Parathyroid adenoma (tissue), 2 donors: ENCODE measurements around the gene C16orf74.

Experiments used
- H2AFZ ChIP-seq: fragments of 300-600 bp; sonication (generic); one replicate; pipeline ENCODE4 v1.7.0; 2017; ENCODE audit warnings: antibody characterized with exemption, mild to moderate bottlenecking
- H3K27ac ChIP-seq: fragments of 300-600 bp; sonication (generic); one replicate; pipeline ENCODE4 v1.7.0; 2017
- H3K27me3 ChIP-seq: fragments of 300-600 bp; sonication (generic); one replicate; pipeline ENCODE4 v1.7.0; 2017; ENCODE audit warnings: low read length; ENCODE audit not compliant: control insufficient read depth, insufficient read depth
- H3K36me3 ChIP-seq: fragments of 300-600 bp; sonication (generic); one replicate; pipeline ENCODE4 v1.7.0; 2017; ENCODE audit warnings: low read length; ENCODE audit not compliant: control insufficient read depth, insufficient read depth
- H3K4me1 ChIP-seq: fragments of 300-600 bp; sonication (generic); one replicate; pipeline ENCODE4 v1.7.0; 2017; ENCODE audit warnings: control low read depth
- H3K4me2 ChIP-seq: fragments of 300-600 bp; sonication (generic); one replicate; pipeline ENCODE4 v1.7.0; 2017; ENCODE audit warnings: low read length
- H3K4me3 ChIP-seq: fragments of 300-600 bp; sonication (generic); one replicate; pipeline ENCODE4 v1.7.0; 2017; ENCODE audit warnings: low read depth, low read length
- H3K79me2 ChIP-seq: fragments of 300-600 bp; sonication (generic); one replicate; pipeline ENCODE4 v1.7.0; 2017; ENCODE audit warnings: control low read depth
- H3K9ac ChIP-seq: fragments of 300-600 bp; sonication (generic); one replicate; pipeline ENCODE4 v1.7.0; 2017; ENCODE audit warnings: mild to moderate bottlenecking
- H3K9me3 ChIP-seq: fragments of 300-600 bp; sonication (generic); one replicate; pipeline ENCODE4 v1.7.0; 2017; ENCODE audit warnings: low read length; ENCODE audit not compliant: control insufficient read depth
- TF ChIP-seq, protein P1 (sequence below): fragments of 300-600 bp; sonication (generic); IDR thresholded peaks from one replicate; pipeline ENCODE4 v1.7.0; 2017; ENCODE audit warnings: antibody characterized with exemption, mild to moderate bottlenecking
- donor health status: primary hyperparathyroidism.

The C16orf74 gene

DNA sequence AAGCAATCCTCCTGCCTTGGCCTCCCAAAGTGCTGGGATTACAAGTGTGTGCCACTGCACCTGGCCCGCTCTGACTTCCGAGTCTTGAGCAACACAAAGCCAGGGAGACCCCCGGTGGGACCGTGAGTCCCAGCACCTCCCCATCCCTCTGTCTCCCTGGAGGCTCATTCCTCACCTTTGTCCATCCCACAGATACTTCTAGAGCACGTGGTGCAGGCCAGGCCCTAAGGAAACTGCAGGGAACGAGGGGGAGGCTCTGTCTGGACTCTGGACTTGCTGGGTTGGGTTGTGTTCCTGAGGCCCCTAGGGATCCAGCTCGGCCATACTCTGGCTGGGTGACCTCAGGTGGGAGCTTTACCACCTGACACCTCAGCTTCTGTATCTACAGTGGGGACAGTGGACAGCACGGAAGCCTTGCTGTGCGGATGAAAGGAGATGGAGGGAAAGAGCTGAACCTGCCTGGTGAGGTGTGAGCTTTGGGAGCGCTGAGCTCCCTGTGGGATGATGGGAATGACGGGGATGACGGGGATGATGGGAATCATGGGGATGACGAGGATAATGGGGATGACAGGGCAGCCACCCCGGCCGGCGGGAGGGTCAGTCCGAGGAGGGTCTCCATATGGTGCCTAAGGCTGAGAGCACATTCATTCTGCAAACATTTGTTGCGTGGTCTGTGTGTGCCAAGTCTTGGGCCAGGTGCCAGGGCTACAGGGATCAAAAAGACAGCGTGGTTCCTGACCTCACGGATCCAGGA is 26.6 kb downstream of the C16orf74 start:
- Histone ChIP-seq H3K9me3 (no peaks in the 10 kb centered on the region), H2AFZ (no peak overlapping the region), H3K27me3 (no peaks in the 10 kb centered on the region), H3K9ac (no peak overlapping the region), H3K36me3 (no peaks in the 10 kb centered on the region), H3K27ac (no peak overlapping the region), H3K4me3 (no peak overlapping the region), H3K4me2 (no peak overlapping the region), H3K79me2 (peaks cover 8% of the 10 kb centered on the region), H3K4me1 (no peaks in the 10 kb centered on the region)
- TF ChIP-seq, protein P1, sequence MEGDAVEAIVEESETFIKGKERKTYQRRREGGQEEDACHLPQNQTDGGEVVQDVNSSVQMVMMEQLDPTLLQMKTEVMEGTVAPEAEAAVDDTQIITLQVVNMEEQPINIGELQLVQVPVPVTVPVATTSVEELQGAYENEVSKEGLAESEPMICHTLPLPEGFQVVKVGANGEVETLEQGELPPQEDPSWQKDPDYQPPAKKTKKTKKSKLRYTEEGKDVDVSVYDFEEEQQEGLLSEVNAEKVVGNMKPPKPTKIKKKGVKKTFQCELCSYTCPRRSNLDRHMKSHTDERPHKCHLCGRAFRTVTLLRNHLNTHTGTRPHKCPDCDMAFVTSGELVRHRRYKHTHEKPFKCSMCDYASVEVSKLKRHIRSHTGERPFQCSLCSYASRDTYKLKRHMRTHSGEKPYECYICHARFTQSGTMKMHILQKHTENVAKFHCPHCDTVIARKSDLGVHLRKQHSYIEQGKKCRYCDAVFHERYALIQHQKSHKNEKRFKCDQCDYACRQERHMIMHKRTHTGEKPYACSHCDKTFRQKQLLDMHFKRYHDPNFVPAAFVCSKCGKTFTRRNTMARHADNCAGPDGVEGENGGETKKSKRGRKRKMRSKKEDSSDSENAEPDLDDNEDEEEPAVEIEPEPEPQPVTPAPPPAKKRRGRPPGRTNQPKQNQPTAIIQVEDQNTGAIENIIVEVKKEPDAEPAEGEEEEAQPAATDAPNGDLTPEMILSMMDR: no peak

DNA sequence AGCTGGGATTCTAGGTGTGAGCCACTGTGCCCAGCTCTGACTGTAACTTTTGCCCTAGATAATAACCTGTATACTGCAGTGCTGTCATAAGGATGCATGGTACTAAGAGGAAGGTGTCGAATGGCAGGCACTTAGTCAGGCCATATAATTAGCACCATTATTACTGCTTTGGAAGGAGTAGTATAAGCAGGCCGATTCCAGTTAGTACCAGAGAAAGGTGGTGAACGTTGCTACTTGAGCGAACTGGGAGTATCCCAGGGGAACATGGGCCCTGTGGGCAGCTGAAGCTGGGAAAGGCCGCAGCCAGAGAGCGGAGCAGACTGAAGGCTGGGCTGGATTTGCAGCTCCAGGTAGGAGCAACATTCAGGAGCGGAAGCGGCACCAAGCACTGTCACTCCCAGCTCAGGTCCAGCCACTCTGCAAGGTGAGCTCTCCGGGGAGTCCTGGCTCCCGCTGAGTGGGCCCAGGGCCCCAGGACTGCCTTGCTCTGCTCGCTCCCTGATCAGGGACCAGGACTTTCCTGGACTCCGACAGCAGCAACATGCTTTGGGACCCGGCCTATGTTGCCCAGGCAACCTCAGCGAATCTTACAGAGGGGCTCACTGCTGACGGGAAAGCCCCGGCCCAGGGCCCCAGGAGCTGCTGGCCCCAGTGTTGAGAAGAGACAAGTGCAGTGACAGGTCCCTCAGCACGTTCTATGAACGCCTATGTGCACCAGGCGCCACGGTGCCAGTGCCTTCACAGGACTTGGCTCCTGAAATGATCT is 28.6 kb downstream of the C16orf74 start:
- Histone ChIP-seq H3K4me2 (no peak overlapping the region), H3K79me2 (peaks cover 5% of the 10 kb centered on the region), H3K36me3 (no peaks in the 10 kb centered on the region), H3K9me3 (no peaks in the 10 kb centered on the region), H2AFZ (no peak overlapping the region), H3K4me1 (peaks cover 3% of the 10 kb centered on the region), H3K9ac (no peak overlapping the region), H3K4me3 (no peak overlapping the region), H3K27me3 (no peaks in the 10 kb centered on the region), H3K27ac (no peak overlapping the region)
- TF ChIP-seq, protein P1: no peak

DNA sequence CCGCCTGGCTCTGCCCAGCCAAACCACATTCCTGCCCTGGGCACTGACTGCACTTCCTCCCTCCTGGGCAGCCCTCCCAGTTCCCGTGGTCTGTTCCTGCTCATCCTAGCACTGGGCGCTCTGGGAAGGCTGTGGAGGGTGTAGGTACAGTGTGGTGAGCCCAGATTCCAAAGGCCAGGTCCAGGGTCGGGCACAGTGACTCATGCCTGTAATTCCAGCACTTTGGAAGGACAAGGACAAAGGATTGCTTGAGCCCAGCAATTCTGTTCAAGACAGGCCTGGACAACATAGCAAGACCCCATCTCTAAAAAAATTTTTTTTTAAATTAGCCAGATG is 30.6 kb downstream of the C16orf74 start:
- Histone ChIP-seq H3K27ac (no peak overlapping the region), H3K36me3 (no peaks in the 10 kb centered on the region), H3K4me2 (no peak overlapping the region), H2AFZ (no peak overlapping the region), H3K27me3 (no peaks in the 10 kb centered on the region), H3K79me2 (peaks cover 5% of the 10 kb centered on the region), H3K4me3 (no peak overlapping the region), H3K9me3 (no peaks in the 10 kb centered on the region), H3K9ac (no peak overlapping the region), H3K4me1 (peaks cover 3% of the 10 kb centered on the region)
- TF ChIP-seq, protein P1: no peak

DNA sequence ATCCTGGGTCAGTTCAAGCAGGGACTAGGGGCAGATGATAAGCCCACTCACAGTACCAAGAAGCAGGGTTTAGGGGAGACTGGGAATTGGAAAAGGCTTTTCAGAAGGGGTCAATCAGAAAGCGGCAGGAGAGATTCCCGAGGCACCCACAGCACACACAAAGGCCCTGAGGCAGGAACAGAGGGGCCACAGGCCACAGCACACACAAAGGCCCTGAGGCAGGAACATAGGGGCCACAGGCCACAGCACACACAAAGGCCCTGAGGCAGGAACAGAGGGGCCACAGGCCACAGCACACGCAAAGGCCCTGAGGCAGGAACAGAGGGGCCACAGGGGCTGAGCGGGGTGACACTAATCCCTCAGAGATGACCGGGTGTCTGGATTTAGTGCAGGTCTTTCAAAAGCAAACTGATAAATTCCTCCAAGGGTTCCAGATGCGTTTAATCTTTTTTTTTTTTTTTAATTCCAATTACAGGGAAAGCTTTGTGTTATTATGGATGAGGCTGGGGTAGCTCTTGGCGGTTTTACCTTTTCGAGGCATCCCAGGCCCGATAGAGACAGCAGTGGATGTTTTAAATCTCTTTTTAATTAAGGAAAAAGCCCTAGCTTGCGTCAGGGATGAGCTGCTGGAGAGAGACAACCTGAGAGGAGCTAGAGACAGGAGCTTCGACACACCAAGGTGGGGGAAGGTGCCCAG is 31.1 kb downstream of the C16orf74 start:
- Histone ChIP-seq H3K9ac (no peak overlapping the region), H3K27me3 (no peaks in the 10 kb centered on the region), H3K27ac (no peak overlapping the region), H3K4me2 (no peak overlapping the region), H2AFZ (no peak overlapping the region), H3K9me3 (no peaks in the 10 kb centered on the region), H3K4me1 (peaks cover 3% of the 10 kb centered on the region), H3K4me3 (no peak overlapping the region), H3K79me2 (peaks cover 5% of the 10 kb centered on the region), H3K36me3 (no peaks in the 10 kb centered on the region)
- TF ChIP-seq, protein P1: no peak
